ENCODE data around the gene JDP2.

Gene JDP2

DNA sequence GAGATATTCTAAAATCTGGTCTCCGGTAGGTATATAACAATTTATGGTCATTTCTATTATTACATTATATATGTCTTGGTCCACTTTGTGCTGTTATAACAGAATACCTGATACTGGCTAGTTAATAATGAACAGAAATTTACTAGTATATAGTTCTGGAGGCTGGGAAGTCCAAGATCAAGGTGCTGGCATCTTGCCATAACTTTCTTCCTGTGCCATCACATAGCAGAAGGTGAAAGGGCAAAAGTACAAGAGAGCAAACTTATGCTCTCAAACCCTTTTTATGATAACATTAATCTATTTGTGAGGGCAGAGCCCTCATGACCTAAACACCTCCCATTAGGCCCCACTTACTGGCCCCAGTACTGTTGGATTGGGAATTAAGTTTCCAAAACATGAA is 76.6 kb downstream of the JDP2 start:
- Histone ChIP-seq H3K27me3 (ENCODE audit: control insufficient read depth in 2 of 2, insufficient read depth in 2 of 2, low read length in 2 of 2) (no peaks in the 10 kb centered on the region), H3K9me3 (ENCODE audit: control insufficient read depth in 2 of 2, low read length in 2 of 2) (no peaks in the 10 kb centered on the region)

DNA sequence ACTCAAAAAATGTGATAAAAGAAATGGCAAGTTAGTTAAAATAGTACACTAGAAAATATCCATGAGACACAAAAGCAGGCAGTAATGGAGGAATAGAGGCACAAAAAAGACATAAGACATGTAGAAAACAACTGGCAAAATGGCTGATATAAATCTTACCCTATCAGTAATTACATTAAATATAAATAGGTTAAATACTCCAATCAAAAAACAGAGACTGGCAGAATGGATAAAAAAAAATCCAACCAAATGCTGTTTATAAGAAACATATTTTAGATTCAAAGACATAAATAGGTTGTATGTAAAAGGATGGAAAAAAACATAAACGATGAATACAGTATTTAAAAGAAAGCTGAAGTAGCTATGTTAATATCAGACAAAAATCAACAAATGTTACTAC is 79.1 kb downstream of the JDP2 start:
- H3K9ac ChIP-seq (ENCODE audit: low read depth in 1 of 2, low read length in 2 of 2) = no peak overlapping the region
- no peak overlapping the region for H3K27ac ChIP-seq (ENCODE audit: low read depth in 2 of 2, low read length in 2 of 2)
- H3K27me3 ChIP-seq (ENCODE audit: control insufficient read depth in 2 of 2, insufficient read depth in 2 of 2, low read length in 2 of 2) = no peaks in the 10 kb centered on the region
- no peak overlapping the region for H3K4me3 ChIP-seq (ENCODE audit: low read length in 2 of 2)
- no peaks in the 10 kb centered on the region for H3K9me3 ChIP-seq (ENCODE audit: control insufficient read depth in 2 of 2, low read length in 2 of 2)
- no peaks in the 10 kb centered on the region for H3K4me1 ChIP-seq (ENCODE audit: control insufficient read depth in 2 of 2, insufficient read depth in 2 of 2, low read length in 2 of 2)
- no peaks in the 10 kb centered on the region for H3K36me3 ChIP-seq (ENCODE audit: control insufficient read depth in 2 of 2, insufficient read depth in 2 of 2, low read length in 2 of 2)

More for the DNA sequence above, 76.6 kb downstream of the JDP2 start:
- Histone ChIP-seq H3K27ac (ENCODE audit: low read depth in 2 of 2, low read length in 2 of 2) (no peak overlapping the region), H3K4me1 (ENCODE audit: control insufficient read depth in 2 of 2, insufficient read depth in 2 of 2, low read length in 2 of 2) (no peaks in the 10 kb centered on the region), H3K36me3 (ENCODE audit: control insufficient read depth in 2 of 2, insufficient read depth in 2 of 2, low read length in 2 of 2) (no peaks in the 10 kb centered on the region), H3K4me3 (ENCODE audit: low read length in 2 of 2) (no peak overlapping the region), H3K9ac (ENCODE audit: low read depth in 1 of 2, low read length in 2 of 2) (no peak overlapping the region)

DNA sequence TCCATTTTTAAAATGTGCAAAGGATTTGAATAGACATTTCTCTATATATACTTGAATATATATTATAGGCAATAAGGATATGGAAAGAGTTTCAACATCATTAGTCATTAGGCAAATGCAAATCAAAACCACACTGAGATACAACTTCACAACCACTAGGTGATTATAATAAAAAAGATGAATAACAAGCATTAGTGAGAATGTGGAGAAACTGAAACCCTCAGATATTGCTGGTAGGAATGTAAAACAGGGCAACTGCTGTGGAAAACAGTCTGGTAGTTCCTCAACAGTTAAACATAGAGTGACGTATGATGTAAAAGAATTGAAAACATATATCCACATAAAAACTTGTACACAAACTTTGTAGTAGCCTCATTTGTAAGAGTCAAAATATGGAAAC is 82.7 kb downstream of the JDP2 start:
- Histone ChIP-seq H3K9me3 (ENCODE audit: control insufficient read depth in 2 of 2, low read length in 2 of 2) (no peaks in the 10 kb centered on the region), H3K4me3 (ENCODE audit: low read length in 2 of 2) (no peak overlapping the region), H3K27me3 (ENCODE audit: control insufficient read depth in 2 of 2, insufficient read depth in 2 of 2, low read length in 2 of 2) (no peaks in the 10 kb centered on the region), H3K36me3 (ENCODE audit: control insufficient read depth in 2 of 2, insufficient read depth in 2 of 2, low read length in 2 of 2) (no peaks in the 10 kb centered on the region), H3K9ac (ENCODE audit: low read depth in 1 of 2, low read length in 2 of 2) (no peak overlapping the region), H3K27ac (ENCODE audit: low read depth in 2 of 2, low read length in 2 of 2) (no peak overlapping the region), H3K4me1 (ENCODE audit: control insufficient read depth in 2 of 2, insufficient read depth in 2 of 2, low read length in 2 of 2) (no peaks in the 10 kb centered on the region)

DNA sequence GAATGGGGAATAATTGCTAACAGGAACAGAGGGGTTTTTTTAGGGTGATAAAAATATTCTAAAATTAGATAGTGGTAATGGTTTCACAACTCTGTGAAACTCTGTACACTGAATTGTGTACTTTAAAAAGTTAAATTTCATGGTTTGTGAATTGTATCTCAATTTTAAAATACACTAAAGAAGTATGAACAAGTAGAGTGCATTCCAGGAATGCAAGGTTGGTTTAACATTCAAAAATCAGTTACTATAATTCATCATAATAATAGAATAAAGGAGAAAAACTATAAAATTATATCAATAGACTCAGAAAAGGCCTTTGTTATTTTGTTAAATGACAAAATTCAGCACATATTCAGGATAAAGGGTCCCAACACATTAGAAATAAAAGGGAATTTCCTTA is 83.4 kb downstream of the JDP2 start:
- no peak overlapping the region for H3K9ac ChIP-seq (ENCODE audit: low read depth in 1 of 2, low read length in 2 of 2)
- H3K4me3 ChIP-seq (ENCODE audit: low read length in 2 of 2) = no peak overlapping the region
- H3K27ac ChIP-seq (ENCODE audit: low read depth in 2 of 2, low read length in 2 of 2) = no peak overlapping the region
- H3K27me3 ChIP-seq (ENCODE audit: control insufficient read depth in 2 of 2, insufficient read depth in 2 of 2, low read length in 2 of 2) = no peaks in the 10 kb centered on the region
- no peaks in the 10 kb centered on the region for H3K9me3 ChIP-seq (ENCODE audit: control insufficient read depth in 2 of 2, low read length in 2 of 2)
- H3K4me1 ChIP-seq (ENCODE audit: control insufficient read depth in 2 of 2, insufficient read depth in 2 of 2, low read length in 2 of 2) = peaks cover 0 to 3% of the 10 kb centered on the region in 2 donors
- H3K36me3 ChIP-seq (ENCODE audit: control insufficient read depth in 2 of 2, insufficient read depth in 2 of 2, low read length in 2 of 2) = no peaks in the 10 kb centered on the region

DNA sequence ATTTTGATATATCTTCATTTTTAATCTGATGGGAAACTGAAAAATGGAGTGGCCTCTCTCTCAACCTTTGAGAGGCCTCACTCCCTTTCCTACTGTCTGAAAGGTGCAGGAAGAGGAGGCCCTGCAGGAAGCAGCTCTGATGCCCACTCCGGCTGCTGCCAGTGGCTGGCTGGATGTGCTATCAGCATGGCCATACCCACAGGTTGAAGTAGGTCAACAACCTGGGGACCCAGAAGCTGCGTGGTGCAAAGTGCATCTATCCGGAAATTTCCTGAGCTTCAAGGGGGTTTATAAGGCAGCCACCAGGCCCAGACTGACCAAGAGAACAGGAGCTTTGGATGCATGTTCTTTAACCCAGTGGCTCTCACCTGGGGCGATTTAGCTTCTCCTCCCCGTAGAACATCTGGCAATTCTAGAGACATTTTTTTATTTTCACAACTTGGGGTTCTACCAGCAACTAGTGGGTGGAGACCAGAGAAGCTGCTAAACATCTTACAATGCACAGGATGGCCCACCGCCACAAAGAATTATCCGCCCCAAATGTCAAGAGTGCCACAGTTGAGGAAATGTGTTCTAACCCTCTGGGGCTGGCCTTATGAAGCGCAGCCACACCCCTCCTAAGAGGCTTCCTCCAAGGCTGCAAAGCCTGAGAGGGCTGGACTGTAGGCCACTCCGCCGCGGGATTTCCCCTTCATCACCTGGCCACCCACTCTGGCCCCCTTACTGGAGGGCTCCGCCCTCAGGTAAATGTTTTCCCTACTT is 86.3 kb downstream of the JDP2 start:
- Histone ChIP-seq H3K27me3 (ENCODE audit: control insufficient read depth in 2 of 2, insufficient read depth in 2 of 2, low read length in 2 of 2) (no peaks in the 10 kb centered on the region), H3K4me1 (ENCODE audit: control insufficient read depth in 2 of 2, insufficient read depth in 2 of 2, low read length in 2 of 2) (peaks cover 0 to 3% of the 10 kb centered on the region in 2 donors), H3K4me3 (ENCODE audit: low read length in 2 of 2) (no peak overlapping the region), H3K27ac (ENCODE audit: low read depth in 2 of 2, low read length in 2 of 2) (no peak overlapping the region), H3K9ac (ENCODE audit: low read depth in 1 of 2, low read length in 2 of 2) (no peak overlapping the region), H3K9me3 (ENCODE audit: control insufficient read depth in 2 of 2, low read length in 2 of 2) (no peaks in the 10 kb centered on the region), H3K36me3 (ENCODE audit: control insufficient read depth in 2 of 2, insufficient read depth in 2 of 2, low read length in 2 of 2) (no peaks in the 10 kb centered on the region)

DNA sequence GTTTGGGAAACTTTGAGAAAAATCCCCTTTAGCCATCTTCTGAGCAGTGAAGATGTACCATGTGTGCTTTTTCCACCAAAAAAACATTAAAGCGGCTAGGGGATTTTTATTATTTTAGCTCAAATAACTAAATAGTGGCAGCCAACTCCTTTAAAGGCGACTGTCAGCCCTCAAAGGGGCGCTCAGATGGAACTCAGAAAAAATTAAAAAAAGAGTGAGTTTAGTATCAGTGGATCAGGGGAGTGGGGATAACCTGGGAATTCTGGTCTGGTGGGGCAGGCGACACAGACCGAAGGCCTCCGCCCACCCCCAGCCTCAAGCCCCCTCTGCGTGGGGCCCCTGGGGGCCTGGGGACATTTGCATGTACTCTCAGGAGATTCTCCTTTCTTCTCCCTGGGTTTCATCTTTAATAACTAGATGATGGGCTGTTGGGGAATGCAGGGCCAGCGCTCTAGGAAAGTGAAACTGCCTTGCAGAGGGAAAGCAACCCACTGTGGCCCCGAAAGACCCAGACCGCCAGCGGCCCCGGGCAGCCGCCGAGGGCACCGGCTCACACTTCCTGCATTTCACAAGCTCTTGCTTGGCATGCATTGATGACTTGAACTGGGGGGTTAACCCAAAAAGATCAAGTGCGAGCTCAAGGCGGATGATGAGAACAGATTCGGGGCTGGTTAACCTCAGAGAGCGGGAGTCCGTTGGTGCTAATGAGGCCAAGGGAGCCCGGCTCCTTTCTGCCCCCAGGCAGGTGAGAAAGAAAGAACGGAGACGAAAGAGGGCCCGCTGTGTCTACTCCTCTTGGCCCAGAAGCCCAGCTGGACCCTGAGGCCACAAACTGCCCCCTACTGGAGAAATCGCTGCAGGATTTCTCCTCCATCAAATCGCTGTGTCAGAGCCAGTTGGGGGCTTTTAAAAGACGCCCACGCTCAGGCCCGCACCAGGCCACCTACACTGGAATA is 87.1 kb downstream of the JDP2 start:
- Histone ChIP-seq H3K4me3 (ENCODE audit: low read length in 2 of 2) (peak overlapping the region in 1 of 2 donors; percentile 69), H3K36me3 (ENCODE audit: control insufficient read depth in 2 of 2, insufficient read depth in 2 of 2, low read length in 2 of 2) (no peaks in the 10 kb centered on the region), H3K27ac (ENCODE audit: low read depth in 2 of 2, low read length in 2 of 2) (peak overlapping the region in 1 of 2 donors; percentile 5), H3K9me3 (ENCODE audit: control insufficient read depth in 2 of 2, low read length in 2 of 2) (no peaks in the 10 kb centered on the region), H3K27me3 (ENCODE audit: control insufficient read depth in 2 of 2, insufficient read depth in 2 of 2, low read length in 2 of 2) (no peaks in the 10 kb centered on the region), H3K9ac (ENCODE audit: low read depth in 1 of 2, low read length in 2 of 2) (peak overlapping the region in 1 of 2 donors; percentile 32), H3K4me1 (ENCODE audit: control insufficient read depth in 2 of 2, insufficient read depth in 2 of 2, low read length in 2 of 2) (peaks cover 0 to 3% of the 10 kb centered on the region in 2 donors)

DNA sequence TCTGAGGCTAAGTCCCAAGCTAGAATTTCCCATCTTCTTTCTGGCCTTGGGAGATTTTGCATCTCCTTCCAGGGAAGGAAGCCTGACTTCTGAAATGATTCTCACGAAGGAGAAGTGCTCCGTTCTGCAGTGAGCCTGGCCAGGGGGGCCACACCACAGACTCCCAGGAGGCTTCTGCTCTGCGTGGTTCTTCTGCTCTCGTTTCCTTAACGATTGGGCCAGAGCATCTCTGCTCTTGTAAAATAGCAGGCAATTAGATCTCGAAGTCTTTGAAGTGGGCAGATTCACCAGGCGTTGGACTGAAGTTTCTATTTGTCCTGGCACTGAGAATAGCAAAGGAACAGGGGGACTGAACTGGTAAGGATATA is 87.8 kb downstream of the JDP2 start:
- H3K4me1 ChIP-seq (ENCODE audit: control insufficient read depth in 2 of 2, insufficient read depth in 2 of 2, low read length in 2 of 2) = peaks cover 0 to 3% of the 10 kb centered on the region in 2 donors
- no peak overlapping the region for H3K9ac ChIP-seq (ENCODE audit: low read depth in 1 of 2, low read length in 2 of 2)
- no peaks in the 10 kb centered on the region for H3K9me3 ChIP-seq (ENCODE audit: control insufficient read depth in 2 of 2, low read length in 2 of 2)
- no peaks in the 10 kb centered on the region for H3K36me3 ChIP-seq (ENCODE audit: control insufficient read depth in 2 of 2, insufficient read depth in 2 of 2, low read length in 2 of 2)
- H3K27ac ChIP-seq (ENCODE audit: low read depth in 2 of 2, low read length in 2 of 2) = peak overlapping the region in 1 of 2 donors; percentile 5
- H3K4me3 ChIP-seq (ENCODE audit: low read length in 2 of 2) = peak overlapping the region in 1 of 2 donors; percentile 69
- H3K27me3 ChIP-seq (ENCODE audit: control insufficient read depth in 2 of 2, insufficient read depth in 2 of 2, low read length in 2 of 2) = no peaks in the 10 kb centered on the region

DNA sequence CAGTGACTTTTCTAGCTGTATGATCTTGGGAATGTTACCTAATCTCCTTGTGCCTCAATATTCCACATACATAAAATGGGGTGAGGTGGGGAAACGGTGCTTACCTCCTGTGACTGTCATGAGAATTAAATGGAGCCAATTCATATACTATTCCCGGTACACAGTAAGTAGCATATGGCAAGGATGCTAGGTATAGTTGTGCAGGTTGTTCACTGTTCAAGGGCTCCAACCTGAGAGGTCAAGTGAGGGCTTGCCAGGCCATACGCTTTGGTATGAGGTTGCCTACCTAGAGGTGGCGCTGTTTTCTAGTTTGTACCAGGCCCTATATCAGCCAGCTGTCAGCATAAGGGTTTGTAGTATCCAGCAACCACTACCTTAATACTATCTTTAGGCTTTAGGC is 90.8 kb downstream of the JDP2 start:
- Histone ChIP-seq H3K27ac (ENCODE audit: low read depth in 2 of 2, low read length in 2 of 2) (no peak overlapping the region), H3K27me3 (ENCODE audit: control insufficient read depth in 2 of 2, insufficient read depth in 2 of 2, low read length in 2 of 2) (no peaks in the 10 kb centered on the region), H3K9me3 (ENCODE audit: control insufficient read depth in 2 of 2, low read length in 2 of 2) (no peaks in the 10 kb centered on the region), H3K4me3 (ENCODE audit: low read length in 2 of 2) (no peak overlapping the region), H3K9ac (ENCODE audit: low read depth in 1 of 2, low read length in 2 of 2) (no peak overlapping the region), H3K36me3 (ENCODE audit: control insufficient read depth in 2 of 2, insufficient read depth in 2 of 2, low read length in 2 of 2) (no peaks in the 10 kb centered on the region), H3K4me1 (ENCODE audit: control insufficient read depth in 2 of 2, insufficient read depth in 2 of 2, low read length in 2 of 2) (peaks cover 0 to 3% of the 10 kb centered on the region in 2 donors)

DNA sequence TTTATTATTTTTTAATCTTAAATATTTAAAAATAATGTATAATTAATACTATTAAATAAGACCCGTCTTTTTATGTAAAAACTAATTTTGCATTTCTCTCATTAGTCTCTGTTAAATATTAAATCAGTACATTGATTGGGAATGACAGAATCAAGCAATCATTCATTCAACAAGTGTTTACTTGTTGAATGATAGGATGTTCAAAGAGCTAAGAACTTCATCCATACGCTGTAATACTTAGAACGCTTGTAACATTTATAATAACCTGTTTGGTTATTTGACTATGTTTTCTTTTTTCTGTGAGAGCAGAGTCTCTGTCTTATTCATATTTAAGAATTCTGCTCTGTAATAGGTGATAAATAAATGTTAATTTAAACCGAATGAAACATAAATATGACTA is 91.6 kb downstream of the JDP2 start:
- no peak overlapping the region for H3K27ac ChIP-seq (ENCODE audit: low read depth in 2 of 2, low read length in 2 of 2)
- peaks cover 0 to 3% of the 10 kb centered on the region in 2 donors for H3K4me1 ChIP-seq (ENCODE audit: control insufficient read depth in 2 of 2, insufficient read depth in 2 of 2, low read length in 2 of 2)
- H3K9me3 ChIP-seq (ENCODE audit: control insufficient read depth in 2 of 2, low read length in 2 of 2) = no peaks in the 10 kb centered on the region
- no peaks in the 10 kb centered on the region for H3K36me3 ChIP-seq (ENCODE audit: control insufficient read depth in 2 of 2, insufficient read depth in 2 of 2, low read length in 2 of 2)
- no peak overlapping the region for H3K4me3 ChIP-seq (ENCODE audit: low read length in 2 of 2)
- H3K9ac ChIP-seq (ENCODE audit: low read depth in 1 of 2, low read length in 2 of 2) = no peak overlapping the region
- no peaks in the 10 kb centered on the region for H3K27me3 ChIP-seq (ENCODE audit: control insufficient read depth in 2 of 2, insufficient read depth in 2 of 2, low read length in 2 of 2)

Measured in mucosa of rectum (tissue), 2 donors.